H9 (cell line): ENCODE data around the gene PLS1. TPM values are rescaled to one million over a fixed set of nuclear protein-coding genes. Genes with fewer than 3 reads are reported as not detected.

Source experiments
- DNase-seq: peaks from one replicate; pipeline ENCODE4 v3.0.0-alpha.2; 2017
- H2AFZ ChIP-seq: one replicate; pipeline ENCODE4 v1.6.1; 2013; ENCODE audit warnings: mild to moderate bottlenecking, low read length, control low read depth, moderate library complexity
- H2AK5ac ChIP-seq: 2 replicates; pipeline ENCODE4 v1.6.1; 2013; ENCODE audit warnings: low read length, control low read depth, mixed read lengths; ENCODE audit not compliant: insufficient read length
- H2BK120ac ChIP-seq: one replicate; pipeline ENCODE4 v1.6.1; 2013; ENCODE audit warnings: low read depth, mild to moderate bottlenecking, low read length, control low read depth, inconsistent platforms; ENCODE audit not compliant: poor library complexity, severe bottlenecking
- H2BK12ac ChIP-seq: 2 replicates; pipeline ENCODE4 v1.6.1; 2013; ENCODE audit warnings: low read length, control low read depth, mixed read lengths, low read depth; ENCODE audit not compliant: insufficient read length
- H2BK15ac ChIP-seq: 2 replicates; pipeline ENCODE4 v1.6.1; 2013; ENCODE audit warnings: low read depth, low read length, control low read depth
- H2BK20ac ChIP-seq: one replicate; pipeline ENCODE4 v1.6.1; 2013; ENCODE audit warnings: low read depth, mild to moderate bottlenecking, low read length, control low read depth, inconsistent platforms; ENCODE audit not compliant: poor library complexity, severe bottlenecking
- H2BK5ac ChIP-seq: 2 replicates; pipeline ENCODE4 v1.6.1; 2013; ENCODE audit warnings: low read length, control low read depth, mixed read lengths; ENCODE audit not compliant: insufficient read length
- H3K14ac ChIP-seq: 2 replicates; pipeline ENCODE4 v1.6.1; 2013; ENCODE audit warnings: low read length, control low read depth; ENCODE audit not compliant: insufficient read depth
- H3K18ac ChIP-seq: 2 replicates; pipeline ENCODE4 v1.6.1; 2013; ENCODE audit warnings: low read depth, mild to moderate bottlenecking, mixed read lengths, low read length, control low read depth; ENCODE audit not compliant: insufficient read length
- H3K23ac ChIP-seq: 2 replicates; pipeline ENCODE4 v1.6.1; 2013; ENCODE audit warnings: low read length, control low read depth, mixed read lengths, low read depth; ENCODE audit not compliant: insufficient read length
- H3K23me2 ChIP-seq: 2 replicates; pipeline ENCODE4 v1.6.1; 2013; ENCODE audit warnings: low read depth, mild to moderate bottlenecking, mixed read lengths, low read length, control low read depth; ENCODE audit not compliant: insufficient read length, poor library complexity, severe bottlenecking
- H3K27ac ChIP-seq: 2 replicates; pipeline ENCODE4 v1.5.1; 2013; ENCODE audit warnings: low read length, control low read depth, mixed read lengths, low read depth; ENCODE audit not compliant: insufficient read length
- H3K27me3 ChIP-seq: 2 replicates; pipeline ENCODE4 v1.6.1; 2013; ENCODE audit warnings: low read length, control low read depth, inconsistent platforms; ENCODE audit not compliant: insufficient read depth
- H3K4ac ChIP-seq: 2 replicates; pipeline ENCODE4 v1.6.1; 2013; ENCODE audit warnings: low read depth, mild to moderate bottlenecking, control low read depth, inconsistent platforms, low read length, moderate library complexity
- H3K4me1 ChIP-seq: 2 replicates; pipeline ENCODE4 v1.6.1; 2013; ENCODE audit warnings: low read length, control low read depth, inconsistent platforms; ENCODE audit not compliant: insufficient read depth
- H3K4me2 ChIP-seq: 2 replicates; pipeline ENCODE4 v1.6.1; 2013; ENCODE audit warnings: low read length, control low read depth, mixed read lengths; ENCODE audit not compliant: insufficient read length, insufficient read depth
- H3K56ac ChIP-seq: 2 replicates; pipeline ENCODE4 v1.6.1; 2013; ENCODE audit warnings: low read depth, mild to moderate bottlenecking, mixed read lengths, low read length, control low read depth; ENCODE audit not compliant: insufficient read length
- H3K79me1 ChIP-seq: 2 replicates; pipeline ENCODE4 v1.6.1; 2013; ENCODE audit warnings: low read depth, mild to moderate bottlenecking, moderate library complexity, low read length, control low read depth, inconsistent platforms; ENCODE audit not compliant: insufficient read depth, poor library complexity, severe bottlenecking
- H3K79me2 ChIP-seq: 2 replicates; pipeline ENCODE4 v1.6.1; 2013; ENCODE audit warnings: low read length, control low read depth, inconsistent platforms; ENCODE audit not compliant: insufficient read depth
- H3K9ac ChIP-seq: 2 replicates; pipeline ENCODE4 v1.6.1; 2013; ENCODE audit warnings: low read length, control low read depth, mixed read lengths; ENCODE audit not compliant: insufficient read length; ENCODE audit errors: extremely low read depth
- H3K9me3 ChIP-seq: one replicate; pipeline ENCODE4 v1.6.1; 2013; ENCODE audit warnings: low read depth, low read length, inconsistent platforms; ENCODE audit not compliant: control insufficient read depth
- H3T11ph ChIP-seq: one replicate; pipeline ENCODE4 v1.6.1; 2013; ENCODE audit warnings: mild to moderate bottlenecking, low read length, control low read depth, inconsistent platforms
- H4K20me1 ChIP-seq: one replicate; pipeline ENCODE4 v1.6.1; 2013; ENCODE audit not compliant: control insufficient read depth, insufficient read length, insufficient read depth
- H4K5ac ChIP-seq: 2 replicates; pipeline ENCODE4 v1.6.1; 2013; ENCODE audit warnings: low read depth, mild to moderate bottlenecking, mixed read lengths, low read length, control low read depth; ENCODE audit not compliant: insufficient read length
- H4K8ac ChIP-seq: replicated peaks from 2 replicates; pipeline ENCODE4 v1.6.1; 2013; ENCODE audit warnings: low read length, control low read depth, mixed read lengths, low read depth; ENCODE audit not compliant: insufficient read length
- H4K91ac ChIP-seq: 2 replicates; pipeline ENCODE4 v1.6.1; 2013; ENCODE audit warnings: low read depth, mild to moderate bottlenecking, moderate library complexity, mixed read lengths, low read length, control low read depth; ENCODE audit not compliant: insufficient read length
- H3K27ac Mint-ChIP-seq, 3 experiments: 2 replicates in 2 of 3; 3 replicates in 1 of 3; pipeline ENCODE4 v1.8.0; 2020 to 2021; ENCODE audit warnings: mixed read lengths in 3 of 3, mild to moderate bottlenecking in 1 of 3, moderate library complexity in 1 of 3
- H3K27me3 Mint-ChIP-seq: 2 replicates; pipeline ENCODE4 v1.8.0; 2021; ENCODE audit warnings: low read depth, mild to moderate bottlenecking, moderate library complexity, mixed read lengths
- H3K36me3 Mint-ChIP-seq, 3 experiments: 2 replicates in 2 of 3; 3 replicates in 1 of 3; pipeline ENCODE4 v1.8.0; 2020 to 2021; ENCODE audit warnings: low read depth in 3 of 3, mixed read lengths in 3 of 3; ENCODE audit not compliant: insufficient read depth in 1 of 3
- H3K4me1 Mint-ChIP-seq, 2 experiments: 2 replicates each; pipeline ENCODE4 v1.8.0; 2020; ENCODE audit warnings: mixed read lengths in 2 of 2
- H3K4me3 Mint-ChIP-seq, 2 experiments: 2 replicates in 1 of 2; 3 replicates in 1 of 2; pipeline ENCODE4 v1.8.0; 2020 to 2021; ENCODE audit warnings: mild to moderate bottlenecking in 2 of 2, mixed read lengths in 2 of 2, moderate library complexity in 1 of 2
- H3K9me3 Mint-ChIP-seq, 2 experiments: 2 replicates in 1 of 2; 3 replicates in 1 of 2; pipeline ENCODE4 v1.8.0; 2020; ENCODE audit warnings: mild to moderate bottlenecking in 2 of 2, mixed read lengths in 2 of 2, moderate library complexity in 1 of 2
- total RNA-seq: library from RNA; stranded (reverse); gene quantifications from 2 replicates; pipeline ENCODE4 v1.2.1, GENCODE V29; 2021
- TF ChIP-seq, protein P1 (sequence below): fragments of 200-600 bp; sonication (generic); conservative IDR thresholded peaks from 3 replicates; pipeline ENCODE4 v1.8.0; 2021; ENCODE audit warnings: antibody characterized with exemption, mild to moderate bottlenecking

PLS1 gene
- total RNA-seq, 1 experiment from 2014 or later, result 20.4 TPM

DNA sequence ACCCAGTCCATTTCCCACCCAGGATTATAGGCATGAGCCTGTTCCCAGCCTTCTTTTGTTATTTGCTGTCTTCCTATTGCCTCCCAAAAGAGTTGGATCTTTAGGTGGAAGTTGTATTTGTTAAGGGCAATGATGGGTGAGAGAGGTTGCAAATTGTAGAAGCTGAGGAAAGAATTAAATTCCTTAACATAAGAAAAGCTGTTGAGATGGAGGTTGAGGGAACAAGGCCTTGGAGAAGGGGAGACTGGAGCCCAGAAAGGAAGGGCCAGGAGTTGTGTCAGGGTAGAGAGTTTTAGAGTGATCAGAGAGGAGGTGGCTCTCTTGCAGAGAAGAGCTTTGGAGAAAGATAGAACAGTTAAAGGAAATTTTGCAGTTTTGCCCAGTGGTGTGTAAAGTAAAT lies 46.8 kb downstream of the PLS1 start:
- Histone ChIP-seq H4K5ac (no peak overlapping the region), H3K56ac (no peak overlapping the region), H3K4me2 (no peak overlapping the region), H4K8ac (no peak overlapping the region), H3K23ac (no peak overlapping the region), H3K9ac (no peak overlapping the region), H3K79me1 (no peaks in the 10 kb centered on the region), H2BK12ac (no peak overlapping the region), H2AFZ (no peak overlapping the region), H2BK20ac (no peak overlapping the region), H4K91ac (no peak overlapping the region), H4K20me1 (no peaks in the 10 kb centered on the region), H3K4ac (no peak overlapping the region), H2BK5ac (no peak overlapping the region), H3K4me1 (peaks cover 13% of the 10 kb centered on the region; the same call in 1 of the 2 replicates), H2AK5ac (no peak overlapping the region), H3T11ph (no peak overlapping the region), H3K14ac (no peak overlapping the region), H3K79me2 (no peaks in the 10 kb centered on the region), H3K27me3 (no peaks in the 10 kb centered on the region), H3K23me2 (no peaks in the 10 kb centered on the region), H3K27ac (no peak overlapping the region), H2BK15ac (no peak overlapping the region), H3K18ac (no peak overlapping the region), H2BK120ac (no peak overlapping the region), H3K9me3 (no peaks in the 10 kb centered on the region)
- no peaks in the 10 kb centered on the region for H3K27me3 Mint-ChIP-seq
- H3K27ac Mint-ChIP-seq, result peak overlapping the region; percentile 16 to 92 (median 33); a peak in 5 of 7 replicates
- no peak for DNase-seq
- H3K4me1 Mint-ChIP-seq, result peaks cover 26 to 27% of the 10 kb centered on the region in 2 experiments
- no peaks in the 10 kb centered on the region; a peak in 1 of 5 replicates for H3K9me3 Mint-ChIP-seq
- H3K36me3 Mint-ChIP-seq, result peaks cover 0 to 2% (median 0%) of the 10 kb centered on the region in 3 experiments; a peak in 1 of 7 replicates
- TF ChIP-seq, protein P1, sequence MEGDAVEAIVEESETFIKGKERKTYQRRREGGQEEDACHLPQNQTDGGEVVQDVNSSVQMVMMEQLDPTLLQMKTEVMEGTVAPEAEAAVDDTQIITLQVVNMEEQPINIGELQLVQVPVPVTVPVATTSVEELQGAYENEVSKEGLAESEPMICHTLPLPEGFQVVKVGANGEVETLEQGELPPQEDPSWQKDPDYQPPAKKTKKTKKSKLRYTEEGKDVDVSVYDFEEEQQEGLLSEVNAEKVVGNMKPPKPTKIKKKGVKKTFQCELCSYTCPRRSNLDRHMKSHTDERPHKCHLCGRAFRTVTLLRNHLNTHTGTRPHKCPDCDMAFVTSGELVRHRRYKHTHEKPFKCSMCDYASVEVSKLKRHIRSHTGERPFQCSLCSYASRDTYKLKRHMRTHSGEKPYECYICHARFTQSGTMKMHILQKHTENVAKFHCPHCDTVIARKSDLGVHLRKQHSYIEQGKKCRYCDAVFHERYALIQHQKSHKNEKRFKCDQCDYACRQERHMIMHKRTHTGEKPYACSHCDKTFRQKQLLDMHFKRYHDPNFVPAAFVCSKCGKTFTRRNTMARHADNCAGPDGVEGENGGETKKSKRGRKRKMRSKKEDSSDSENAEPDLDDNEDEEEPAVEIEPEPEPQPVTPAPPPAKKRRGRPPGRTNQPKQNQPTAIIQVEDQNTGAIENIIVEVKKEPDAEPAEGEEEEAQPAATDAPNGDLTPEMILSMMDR, result no peak
- H3K4me3 Mint-ChIP-seq, result no peak overlapping the region
